Activated CD4-positive, alpha-beta T cell treated with anti-CD3 and anti-CD28 coated beads, Interleukin-2, Interleukin-6, amounts not matched to agents 100 ng/mL and 50 ng/mL, durations not matched to agents 16 hours and 8 hours (primary cell): ENCODE results near the gene IFI35.
"Not testable (repeated sequence)": the region's sequence is repeated elsewhere in the genome, so short reads cannot be mapped to it uniquely, and the experiment has no call there.

Experiments used
- DNase-seq: peaks from one replicate; pipeline ENCODE4 v3.0.0-alpha.2; 2020

Gene IFI35

GRCh38 chr17:42997984-42998938 lies 8.3 kb upstream of the IFI35 start, which contains the start of gene RPL27:
RPL27 (plus strand) TSS chr17:42998419; CDS start chr17:42998751, 332 bp downstream.
- DNase-seq, result peak; percentile 99

- DNase-seq, result no peak
Observed at GRCh38 chr17:42999003-42999525, 7.5 kb upstream of the IFI35 start.

- not testable (repeated sequence) for DNase-seq
Observed at GRCh38 chr17:43000894-43001293, 5.7 kb upstream of the IFI35 start.

GRCh38 chr17:43003542-43004172 lies 2.9 kb upstream of the IFI35 start:
- DNase-seq, result no peak

- DNase-seq, result no peak
Observed at GRCh38 chr17:43010667-43011308, 4.2 kb downstream of the IFI35 start.

GRCh38 chr17:43011728-43012472 lies 5.3 kb downstream of the IFI35 start:
- DNase-seq, result no peak

- DNase-seq, result no peak
Observed at GRCh38 chr17:43013296-43013695, 6.7 kb downstream of the IFI35 start.

GRCh38 chr17:43014020-43014648 lies 7.5 kb downstream of the IFI35 start:
- DNase-seq, result no peak

GRCh38 chr17:43014649-43015542 lies 8.3 kb downstream of the IFI35 start:
- no peak for DNase-seq

- no peak for DNase-seq
Observed at GRCh38 chr17:43015579-43015978, 9.0 kb downstream of the IFI35 start.

- no peak for DNase-seq
Observed at GRCh38 chr17:43016216-43016615, 9.6 kb downstream of the IFI35 start.

- no peak for DNase-seq
Observed at GRCh38 chr17:43018008-43018853, 11.6 kb downstream of the IFI35 start.

- no peak for DNase-seq
Observed at GRCh38 chr17:43018932-43019331, 12.3 kb downstream of the IFI35 start.

- no peak for DNase-seq
Observed at GRCh38 chr17:43019418-43019817, 12.8 kb downstream of the IFI35 start.

GRCh38 chr17:43020030-43020621 lies 13.5 kb downstream of the IFI35 start:
- no peak for DNase-seq

- DNase-seq, result peak; percentile 27
Observed at GRCh38 chr17:43020789-43021740, 14.5 kb downstream of the IFI35 start.

GRCh38 chr17:43021741-43022512 lies 15.3 kb downstream of the IFI35 start, which contains the start of gene VAT1:
VAT1 (minus strand) TSS chr17:43022385; CDS start chr17:43022322, 63 bp downstream.
- peak; percentile 67 for DNase-seq
